ENCODE results near the gene USP53.
"Not testable (repeated sequence)": the region's sequence is repeated elsewhere in the genome, so short reads cannot be mapped to it uniquely, and the experiment has no call there.

The USP53 gene

GRCh38 chr4:119212234-119212963, at the start of gene USP53:
Gene USP53 (plus strand): TSS chr4:119212713. CDS start chr4:119239760, 27,047 bp downstream.
- Mint-ChIP-seq H3K27ac (peak within 1 kb of the TSS; percentile 80), H3K9me3 (no peaks in the 10 kb centered on the region), H3K4me3 (peak within 1 kb of the TSS; percentile 86), H3K4me1 (ENCODE audit: low read depth) (peaks cover 43% of the 10 kb centered on the region), H3K36me3 (ENCODE audit: low read depth) (peaks cover 14% of the 10 kb centered on the region), H3K27me3 (peaks cover 21% of the 10 kb centered on the region)
- intact Hi-C loops (cut with micrococcal nuclease), result loop anchor here (2.0 to 5.0 kb wide), 2 partner anchors 70 to 172 kb away; no protein-coding TSS in a partner anchor

GRCh38 chr4:119165767-119166166, 46.7 kb upstream of the USP53 start:
- H3K36me3 Mint-ChIP-seq (ENCODE audit: low read depth), result no peaks in the 10 kb centered on the region
- no peak overlapping the region for H3K4me3 Mint-ChIP-seq
- intact Hi-C loops (cut with micrococcal nuclease), result no loop called here
- H3K4me1 Mint-ChIP-seq (ENCODE audit: low read depth), result no peaks in the 10 kb centered on the region
- no peak overlapping the region for H3K27ac Mint-ChIP-seq
- no peaks in the 10 kb centered on the region for H3K9me3 Mint-ChIP-seq
- H3K27me3 Mint-ChIP-seq, result no peaks in the 10 kb centered on the region

DNA sequence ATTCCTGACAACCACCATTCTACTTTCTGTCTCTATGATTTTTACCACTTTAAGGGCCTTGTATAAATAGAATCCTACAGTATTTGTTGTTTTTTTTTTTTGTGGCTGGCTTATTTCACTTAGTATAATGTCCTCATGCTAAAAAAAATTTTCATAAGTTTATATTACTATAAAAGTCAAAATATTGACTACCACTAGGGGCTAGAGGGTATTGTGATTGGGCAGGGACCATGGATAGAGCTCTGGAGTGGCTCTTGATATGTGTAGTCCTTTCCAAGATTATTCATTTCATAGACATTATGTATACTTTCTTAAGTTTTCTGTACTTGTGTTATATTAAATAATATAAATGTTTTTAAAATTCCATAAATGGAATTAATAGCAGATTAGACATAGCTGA, 42.3 kb upstream of the USP53 start:
- Mint-ChIP-seq H3K4me3 (no peak overlapping the region), H3K27ac (no peak overlapping the region), H3K9me3 (no peaks in the 10 kb centered on the region), H3K4me1 (ENCODE audit: low read depth) (no peaks in the 10 kb centered on the region), H3K36me3 (ENCODE audit: low read depth) (no peaks in the 10 kb centered on the region), H3K27me3 (no peaks in the 10 kb centered on the region)
- intact Hi-C loops (cut with micrococcal nuclease), result no loop called here

DNA sequence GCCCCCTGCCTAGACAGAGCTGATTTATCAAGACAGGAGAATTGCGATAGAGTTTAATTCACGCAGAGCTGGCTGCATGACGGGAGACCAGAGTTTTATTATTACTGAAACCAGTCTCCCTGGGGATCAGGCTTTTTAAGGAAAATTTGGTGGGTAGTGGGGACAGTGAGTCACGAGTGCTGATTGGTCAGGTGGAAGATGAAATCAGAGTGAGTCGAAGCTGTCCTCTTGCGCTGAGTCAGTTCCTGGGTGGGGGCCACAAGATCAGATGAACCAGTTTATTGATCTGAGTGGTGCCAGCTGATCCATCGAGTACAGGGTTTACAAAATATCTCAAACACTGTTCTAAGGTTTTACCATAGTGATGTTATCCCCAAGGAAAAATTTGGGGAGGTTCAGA, 40.3 kb upstream of the USP53 start:
- Mint-ChIP-seq H3K4me1 (ENCODE audit: low read depth) (no peaks in the 10 kb centered on the region), H3K4me3 (no peak overlapping the region), H3K27ac (no peak overlapping the region), H3K9me3 (no peaks in the 10 kb centered on the region), H3K36me3 (ENCODE audit: low read depth) (no peaks in the 10 kb centered on the region), H3K27me3 (no peaks in the 10 kb centered on the region)
- intact Hi-C loops (cut with micrococcal nuclease), result no loop called here

- H3K4me3 Mint-ChIP-seq; H3K27ac Mint-ChIP-seq; intact Hi-C loops (cut with micrococcal nuclease); H3K27me3 Mint-ChIP-seq; H3K36me3 Mint-ChIP-seq (ENCODE audit: low read depth); H3K4me1 Mint-ChIP-seq (ENCODE audit: low read depth); H3K9me3 Mint-ChIP-seq: not testable (repeated sequence)
Measured at GRCh38 chr4:119173729-119174361, 38.7 kb upstream of the USP53 start.

DNA sequence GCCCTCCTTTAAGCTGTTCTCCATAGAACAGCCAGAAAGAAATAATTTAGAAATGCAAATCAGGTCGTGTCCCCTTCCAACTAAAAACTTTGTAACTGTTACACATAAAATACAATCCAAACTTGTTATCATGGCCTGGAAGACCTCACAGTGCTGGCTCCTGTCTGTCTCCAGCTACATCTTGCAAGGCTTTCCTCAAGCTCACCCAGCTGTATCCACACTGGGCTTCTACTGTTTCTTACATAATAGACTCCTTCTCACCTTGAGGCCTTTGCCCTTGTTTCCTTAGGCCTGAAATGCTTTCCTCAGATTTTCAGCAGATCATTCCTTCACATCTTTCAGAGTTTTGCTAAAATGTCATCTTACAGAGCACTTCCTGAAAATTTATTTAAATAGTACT, 33.5 kb upstream of the USP53 start:
- Mint-ChIP-seq H3K4me1 (ENCODE audit: low read depth) (no peaks in the 10 kb centered on the region), H3K27me3 (no peaks in the 10 kb centered on the region), H3K27ac (no peak overlapping the region), H3K36me3 (ENCODE audit: low read depth) (no peaks in the 10 kb centered on the region), H3K4me3 (no peak overlapping the region), H3K9me3 (no peaks in the 10 kb centered on the region)
- intact Hi-C loops (cut with micrococcal nuclease), result no loop called here

- intact Hi-C loops (cut with micrococcal nuclease), result no loop called here
- Mint-ChIP-seq H3K27ac (no peak overlapping the region), H3K27me3 (no peaks in the 10 kb centered on the region), H3K4me3 (no peak overlapping the region), H3K36me3 (ENCODE audit: low read depth) (no peaks in the 10 kb centered on the region), H3K9me3 (no peaks in the 10 kb centered on the region), H3K4me1 (ENCODE audit: low read depth) (no peaks in the 10 kb centered on the region)
Measured at GRCh38 chr4:119184128-119184527, 28.4 kb upstream of the USP53 start.

- intact Hi-C loops (cut with micrococcal nuclease), result no loop called here
- Mint-ChIP-seq H3K4me1 (ENCODE audit: low read depth) (no peaks in the 10 kb centered on the region), H3K36me3 (ENCODE audit: low read depth) (no peaks in the 10 kb centered on the region), H3K27ac (no peak overlapping the region), H3K4me3 (no peak overlapping the region), H3K9me3 (no peaks in the 10 kb centered on the region), H3K27me3 (no peaks in the 10 kb centered on the region)
Measured at GRCh38 chr4:119189638-119190037, 22.9 kb upstream of the USP53 start.

DNA sequence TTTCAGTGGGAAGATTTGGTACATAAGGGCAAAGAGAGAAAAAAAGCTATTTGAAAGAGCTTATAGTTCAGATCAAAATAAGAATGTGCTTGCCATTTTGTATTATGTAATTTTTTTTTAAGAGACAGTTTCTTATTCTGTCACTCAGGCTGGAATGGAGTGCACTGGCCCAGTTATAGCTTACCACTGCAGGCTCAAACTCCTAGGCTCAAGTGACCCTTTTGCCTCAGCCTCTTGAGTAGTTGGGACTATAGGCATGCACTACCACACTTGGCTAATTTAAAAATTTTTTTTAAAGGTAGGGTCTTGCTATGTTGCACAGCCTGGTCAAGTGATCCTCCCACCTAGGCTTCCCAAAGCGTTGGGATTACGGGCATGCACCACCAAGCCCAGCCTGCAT, 22.2 kb upstream of the USP53 start:
- H3K36me3 Mint-ChIP-seq (ENCODE audit: low read depth), result no peaks in the 10 kb centered on the region
- intact Hi-C loops (cut with micrococcal nuclease), result no loop called here
- no peaks in the 10 kb centered on the region for H3K4me1 Mint-ChIP-seq (ENCODE audit: low read depth)
- no peak overlapping the region for H3K4me3 Mint-ChIP-seq
- no peak overlapping the region for H3K27ac Mint-ChIP-seq
- no peaks in the 10 kb centered on the region for H3K9me3 Mint-ChIP-seq
- H3K27me3 Mint-ChIP-seq, result no peaks in the 10 kb centered on the region

- H3K4me3 Mint-ChIP-seq, result no peak overlapping the region
- H3K4me1 Mint-ChIP-seq (ENCODE audit: low read depth), result no peaks in the 10 kb centered on the region
- intact Hi-C loops (cut with micrococcal nuclease), result no loop called here
- H3K36me3 Mint-ChIP-seq (ENCODE audit: low read depth), result no peaks in the 10 kb centered on the region
- H3K27me3 Mint-ChIP-seq, result no peaks in the 10 kb centered on the region
- no peak overlapping the region for H3K27ac Mint-ChIP-seq
- H3K9me3 Mint-ChIP-seq, result no peaks in the 10 kb centered on the region
Measured at GRCh38 chr4:119191505-119191904, 21.0 kb upstream of the USP53 start.

DNA sequence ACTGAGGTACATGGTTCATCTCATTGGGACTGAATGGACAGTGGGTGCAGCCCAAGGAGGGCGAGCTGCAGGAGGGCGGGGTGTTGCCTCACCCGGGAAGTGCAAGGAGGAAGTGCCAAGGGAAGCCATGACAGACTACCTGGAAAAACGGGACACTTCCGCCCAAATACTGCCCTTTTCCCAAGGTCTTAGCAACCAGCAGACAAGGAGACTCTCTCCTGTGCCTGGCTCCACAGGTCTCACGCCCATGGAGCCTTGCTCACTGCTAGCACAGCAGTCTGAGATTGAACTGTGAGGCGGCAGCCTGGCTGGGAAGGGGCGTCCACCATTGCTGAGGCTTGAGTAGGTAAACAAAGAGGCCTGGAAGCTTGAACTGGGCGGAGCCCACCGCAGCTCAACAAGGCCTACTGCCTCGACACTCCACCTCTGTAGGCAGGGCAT, 14.7 kb upstream of the USP53 start:
- H3K9me3 Mint-ChIP-seq, result no peaks in the 10 kb centered on the region
- no peak overlapping the region for H3K27ac Mint-ChIP-seq
- intact Hi-C loops (cut with micrococcal nuclease), result no loop called here
- peaks cover 7% of the 10 kb centered on the region for H3K4me1 Mint-ChIP-seq (ENCODE audit: low read depth)
- no peaks in the 10 kb centered on the region for H3K27me3 Mint-ChIP-seq
- H3K36me3 Mint-ChIP-seq (ENCODE audit: low read depth), result no peaks in the 10 kb centered on the region
- H3K4me3 Mint-ChIP-seq, result no peak overlapping the region

DNA sequence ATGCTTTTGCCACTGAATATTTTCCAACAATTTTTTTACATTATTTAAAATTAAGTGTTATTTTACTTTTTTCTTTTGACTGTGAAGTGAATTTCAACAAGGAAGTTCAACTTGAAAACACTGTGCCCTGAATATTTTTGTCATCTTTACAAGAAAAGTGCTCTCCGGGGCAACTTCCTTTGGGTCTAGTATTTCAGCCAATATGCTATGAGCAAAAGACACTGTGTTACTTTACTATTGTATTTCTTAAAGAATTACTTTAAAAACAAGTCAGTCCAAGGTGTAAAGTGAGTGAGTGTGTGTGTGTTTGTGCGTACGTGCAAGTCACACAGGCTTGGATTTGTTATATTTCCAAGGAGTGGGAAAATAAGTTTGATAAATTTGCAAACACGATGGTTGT, 7.6 kb upstream of the USP53 start:
- Mint-ChIP-seq H3K27me3 (no peaks in the 10 kb centered on the region), H3K4me3 (no peak overlapping the region), H3K4me1 (ENCODE audit: low read depth) (peaks cover 17% of the 10 kb centered on the region), H3K27ac (no peak overlapping the region), H3K36me3 (ENCODE audit: low read depth) (no peaks in the 10 kb centered on the region), H3K9me3 (no peaks in the 10 kb centered on the region)
- intact Hi-C loops (cut with micrococcal nuclease), result no loop called here

GRCh38 chr4:119205690-119206089, 6.8 kb upstream of the USP53 start:
- H3K27me3 Mint-ChIP-seq, result peaks cover under 1% of the 10 kb centered on the region
- intact Hi-C loops (cut with micrococcal nuclease), result no loop called here
- no peak overlapping the region for H3K4me3 Mint-ChIP-seq
- no peaks in the 10 kb centered on the region for H3K36me3 Mint-ChIP-seq (ENCODE audit: low read depth)
- H3K9me3 Mint-ChIP-seq, result no peaks in the 10 kb centered on the region
- H3K27ac Mint-ChIP-seq, result no peak overlapping the region
- H3K4me1 Mint-ChIP-seq (ENCODE audit: low read depth), result peaks cover 20% of the 10 kb centered on the region

- intact Hi-C loops (cut with micrococcal nuclease), result no loop called here
- no peak overlapping the region for H3K4me3 Mint-ChIP-seq
- H3K36me3 Mint-ChIP-seq (ENCODE audit: low read depth), result no peaks in the 10 kb centered on the region
- H3K27me3 Mint-ChIP-seq, result peaks cover 5% of the 10 kb centered on the region
- H3K4me1 Mint-ChIP-seq (ENCODE audit: low read depth), result peaks cover 25% of the 10 kb centered on the region
- H3K27ac Mint-ChIP-seq, result no peak overlapping the region
- H3K9me3 Mint-ChIP-seq, result no peaks in the 10 kb centered on the region
Measured at GRCh38 chr4:119206178-119206577, 6.3 kb upstream of the USP53 start.

GRCh38 chr4:119207051-119207450, 5.5 kb upstream of the USP53 start:
- peaks cover 28% of the 10 kb centered on the region for H3K4me1 Mint-ChIP-seq (ENCODE audit: low read depth)
- intact Hi-C loops (cut with micrococcal nuclease), result no loop called here
- H3K27me3 Mint-ChIP-seq, result peaks cover 12% of the 10 kb centered on the region
- no peak overlapping the region for H3K4me3 Mint-ChIP-seq
- H3K36me3 Mint-ChIP-seq (ENCODE audit: low read depth), result peaks cover 2% of the 10 kb centered on the region
- no peak overlapping the region for H3K27ac Mint-ChIP-seq
- no peaks in the 10 kb centered on the region for H3K9me3 Mint-ChIP-seq
